Glutamatergic neuron (in vitro differentiated cells): Measurements from ENCODE around the gene LZTFL1. TPM values are rescaled to one million over a fixed set of nuclear protein-coding genes. Genes with fewer than 3 reads are reported as not detected.

Experiments used
- DNase-seq: peaks from one replicate; pipeline ENCODE4 v3.0.0; 2022
- H3K27ac Mint-ChIP-seq: one replicate; pipeline ENCODE4 v1.8.0; 2020; ENCODE audit warnings: mild to moderate bottlenecking, mixed read lengths, inconsistent platforms; ENCODE audit not compliant: unreplicated experiment
- H3K27me3 Mint-ChIP-seq: one replicate; pipeline ENCODE4 v1.8.0; 2020; ENCODE audit warnings: mild to moderate bottlenecking, moderate library complexity, mixed read lengths, inconsistent platforms; ENCODE audit not compliant: unreplicated experiment
- H3K36me3 Mint-ChIP-seq: one replicate; pipeline ENCODE4 v1.8.0; 2020; ENCODE audit warnings: mild to moderate bottlenecking, mixed read lengths, inconsistent platforms; ENCODE audit not compliant: unreplicated experiment
- H3K4me1 Mint-ChIP-seq: one replicate; pipeline ENCODE4 v1.8.0; 2020; ENCODE audit warnings: mild to moderate bottlenecking, low read depth, mixed read lengths, inconsistent platforms; ENCODE audit not compliant: unreplicated experiment
- H3K4me3 Mint-ChIP-seq: one replicate; pipeline ENCODE4 v1.8.0; 2020; ENCODE audit warnings: mild to moderate bottlenecking, mixed read lengths, inconsistent platforms; ENCODE audit not compliant: unreplicated experiment
- H3K9me3 Mint-ChIP-seq: one replicate; pipeline ENCODE4 v1.8.0; 2020; ENCODE audit warnings: mild to moderate bottlenecking, moderate library complexity, mixed read lengths, inconsistent platforms; ENCODE audit not compliant: unreplicated experiment
- CTCF ChIP-seq: fragments of 200-600 bp; sonication (generic); IDR thresholded peaks from one replicate; pipeline ENCODE4 v1.5.0; 2021; ENCODE audit not compliant: partially characterized antibody, unreplicated experiment
- total RNA-seq: library from RNA; stranded (reverse); fragmentation: NEBNext Ultra II Directional; extraction: Animal tissue kit (Norgen Biotek cat#: 25700); gene quantifications from one replicate; pipeline ENCODE4 v1.2.1, GENCODE V29; 2021; ENCODE audit not compliant: unreplicated experiment

LZTFL1 gene
- total RNA-seq, 1 donor from 2014 or later, result 5.9 TPM

DNA sequence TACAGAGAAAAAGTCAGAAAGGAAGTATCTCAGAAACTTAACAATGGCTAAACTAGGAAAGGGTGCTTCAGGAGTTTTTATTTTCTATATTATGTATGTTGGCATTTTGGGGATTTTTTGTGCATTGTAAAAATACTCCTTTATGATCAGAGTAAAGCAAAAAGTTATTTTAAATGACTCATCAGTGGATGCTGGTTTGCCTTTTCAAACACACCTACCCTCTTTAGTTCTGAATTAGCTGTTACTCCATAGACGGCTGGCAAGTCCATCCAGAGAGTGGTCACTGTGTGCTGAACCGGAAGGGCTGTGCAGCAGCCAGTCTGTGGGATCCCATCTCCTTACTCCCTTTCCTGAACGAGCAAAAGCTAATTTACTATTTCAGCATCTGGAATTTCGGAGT, 45.4 kb upstream of the LZTFL1 start:
- Mint-ChIP-seq H3K9me3 (peaks cover 2% of the 10 kb centered on the region), H3K27ac (no peak overlapping the region), H3K36me3 (no peaks in the 10 kb centered on the region), H3K27me3 (no peaks in the 10 kb centered on the region), H3K4me1 (no peaks in the 10 kb centered on the region), H3K4me3 (no peak overlapping the region)
- DNase-seq, result no peak
- TF ChIP-seq CTCF, result no peak

DNA sequence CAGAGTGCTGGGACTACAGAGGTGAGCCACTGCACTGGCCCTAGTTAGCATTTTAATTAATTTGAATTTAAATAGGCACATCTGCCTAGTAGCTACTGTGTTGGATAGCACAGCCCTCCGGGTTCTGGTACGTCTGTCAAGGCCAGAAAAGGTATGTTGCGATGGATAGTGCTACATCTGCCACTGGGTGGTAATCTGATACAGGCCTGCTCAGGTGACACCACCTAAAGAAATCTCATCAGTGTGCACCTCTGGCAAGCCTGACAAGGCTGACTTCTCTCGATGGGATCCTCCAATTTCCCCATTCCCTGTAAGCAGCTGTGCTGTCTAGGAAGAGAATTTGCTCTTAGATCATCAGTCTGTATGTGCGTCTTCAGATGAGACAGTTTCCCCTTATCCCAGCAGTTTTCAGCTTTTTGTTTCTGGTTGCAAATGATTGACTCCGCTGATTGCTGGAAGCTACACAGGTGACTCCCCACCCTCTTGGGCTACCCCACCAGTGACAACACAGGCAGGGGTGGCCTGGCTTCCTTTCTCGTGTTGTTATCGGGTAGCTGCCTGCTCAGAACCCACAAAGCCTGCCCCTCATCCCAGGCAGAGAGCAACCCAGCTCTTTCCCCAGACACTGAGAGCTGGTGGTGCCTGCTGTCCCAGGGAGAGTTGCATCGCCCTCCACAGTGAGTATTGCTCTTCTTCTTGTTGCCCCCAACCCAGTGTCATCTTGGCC, 44.2 kb upstream of the LZTFL1 start, which contains the start of gene CCR9:
TSS of gene CCR9 (plus strand) at position 565 of the 727 bp plus-strand sequence. CDS start 8,391 bp downstream, outside the sequence.
- Mint-ChIP-seq H3K4me3 (no peak within 1 kb of the TSS), H3K27ac (no peak within 1 kb of the TSS), H3K4me1 (no peaks in the 10 kb centered on the region), H3K27me3 (no peaks in the 10 kb centered on the region), H3K9me3 (peaks cover 2% of the 10 kb centered on the region), H3K36me3 (no peaks in the 10 kb centered on the region)
- no peak for TF ChIP-seq CTCF
- no peak for DNase-seq

DNA sequence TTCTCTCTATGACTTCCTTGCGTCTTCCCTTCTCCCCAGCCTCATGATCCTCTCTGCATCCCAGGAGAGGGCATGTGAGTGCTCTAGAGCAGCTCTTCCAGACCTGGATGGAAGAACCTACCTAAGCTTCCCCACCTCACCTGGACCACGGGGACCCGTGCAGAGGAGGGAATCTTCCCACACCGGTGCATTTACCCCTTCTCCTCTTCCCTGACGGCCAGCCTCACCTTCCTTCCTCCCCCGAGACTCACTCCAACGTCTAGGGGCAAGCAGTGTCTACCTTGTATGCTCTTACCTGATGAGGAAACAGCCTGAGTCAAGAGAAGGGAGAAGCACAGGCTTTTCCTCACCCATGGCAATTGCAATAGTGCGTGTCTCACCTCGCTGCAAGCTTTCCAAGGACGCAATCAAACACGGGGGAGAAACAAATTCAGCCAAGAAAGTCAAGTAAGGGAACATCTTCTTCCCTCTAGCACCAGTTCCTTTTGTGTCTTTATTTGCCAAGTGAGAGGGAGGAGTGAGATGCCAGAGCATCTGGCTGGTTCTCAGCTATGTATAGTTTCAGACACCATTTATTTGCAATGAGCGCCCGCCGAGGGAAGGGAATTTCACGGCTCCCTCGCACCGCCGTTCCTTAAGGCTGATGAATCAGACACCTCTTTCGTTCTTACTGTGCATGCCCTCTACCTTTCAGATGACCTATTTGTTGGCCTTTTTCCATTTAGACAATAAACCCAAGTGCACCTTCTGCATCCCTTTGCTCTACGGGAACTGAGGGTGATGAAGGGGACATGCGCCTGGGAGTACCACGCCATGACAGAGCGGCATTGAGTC, 42.7 kb upstream of the LZTFL1 start:
- Mint-ChIP-seq H3K36me3 (no peaks in the 10 kb centered on the region), H3K27me3 (no peaks in the 10 kb centered on the region), H3K9me3 (peaks cover 2% of the 10 kb centered on the region), H3K4me1 (no peaks in the 10 kb centered on the region), H3K4me3 (no peak overlapping the region), H3K27ac (no peak overlapping the region)
- no peak for TF ChIP-seq CTCF
- no peak for DNase-seq

GRCh38 chr3:45881078-45882022, 39.4 kb upstream of the LZTFL1 start:
- H3K9me3 Mint-ChIP-seq, result no peaks in the 10 kb centered on the region
- no peaks in the 10 kb centered on the region for H3K4me1 Mint-ChIP-seq
- H3K4me3 Mint-ChIP-seq, result no peak overlapping the region
- no peak for TF ChIP-seq CTCF
- H3K27me3 Mint-ChIP-seq, result no peaks in the 10 kb centered on the region
- H3K36me3 Mint-ChIP-seq, result no peaks in the 10 kb centered on the region
- DNase-seq, result no peak
- no peak overlapping the region for H3K27ac Mint-ChIP-seq
